Ramos (cell line): ENCODE measurements around the gene ARHGAP4.

Experiments
- in situ Hi-C: fragments of 300-500 bp; cut with MboI; formaldehyde crosslinking; loops from one replicate; pipeline ENCODE4 v1.14.3; 2022; ENCODE audit warnings: low sequenced_read_pairs; ENCODE audit not compliant: unreplicated experiment

ARHGAP4 gene

DNA sequence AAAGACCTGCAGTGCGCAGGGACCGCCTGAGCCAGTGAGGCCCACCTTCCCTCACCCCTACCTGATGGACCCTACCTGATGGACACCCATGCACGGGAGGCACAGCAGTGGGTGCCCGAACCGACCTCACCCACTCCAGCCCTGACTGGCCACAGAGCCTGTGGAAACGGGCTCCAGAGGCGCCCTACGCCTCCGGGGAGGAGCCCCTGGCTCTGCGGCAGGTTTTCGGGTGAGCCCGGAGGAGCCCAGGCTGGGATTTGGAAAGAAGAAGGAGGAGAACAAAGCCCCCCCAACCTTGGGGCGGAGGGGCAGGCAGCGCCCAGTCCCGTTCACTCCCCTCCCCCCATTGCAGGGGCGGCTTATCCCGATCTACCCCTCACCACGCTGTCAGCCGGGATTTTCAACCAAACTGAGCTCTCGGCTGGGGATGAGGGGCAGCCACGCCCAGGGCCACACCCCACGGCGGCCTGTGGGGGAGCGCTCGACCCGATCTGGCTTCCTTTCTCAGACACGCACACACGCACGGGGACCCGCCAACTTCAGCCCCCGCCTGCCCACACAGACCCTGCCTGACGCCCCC lies 40.8 kb downstream of the ARHGAP4 start:
- in situ Hi-C loops: no loop called here

GRCh38 chrX:153884590-153884989 lies 41.5 kb downstream of the ARHGAP4 start:
- in situ Hi-C loops: no loop called here

GRCh38 chrX:153884136-153884535 lies 41.9 kb downstream of the ARHGAP4 start:
- in situ Hi-C loops: no loop called here

- in situ Hi-C loops: no loop called here
Observed at GRCh38 chrX:153883163-153883843, 42.8 kb downstream of the ARHGAP4 start.

GRCh38 chrX:153882557-153882956 lies 43.5 kb downstream of the ARHGAP4 start:
- in situ Hi-C loops: no loop called here

GRCh38 chrX:153882086-153882498 lies 44.0 kb downstream of the ARHGAP4 start:
- in situ Hi-C loops: no loop called here

DNA sequence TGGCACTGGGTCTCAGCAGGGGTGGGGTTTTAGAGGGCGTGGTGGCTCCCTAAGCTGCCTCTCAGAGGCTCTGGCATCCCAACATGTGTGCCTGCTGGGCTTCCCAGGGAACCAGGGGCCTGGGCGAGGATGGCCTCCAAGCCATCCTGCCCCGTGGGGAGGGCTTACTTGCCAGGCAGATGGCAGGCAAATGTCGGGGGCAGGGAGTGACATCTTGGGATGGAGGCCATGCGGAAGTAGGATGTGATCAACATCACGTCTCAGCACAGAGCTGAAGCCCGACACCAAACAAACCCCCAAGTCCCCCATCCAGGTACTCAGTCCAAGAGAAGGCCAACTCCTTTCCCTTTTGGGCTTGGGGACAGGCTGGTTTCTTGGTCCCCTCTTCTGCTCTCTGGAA lies 44.8 kb downstream of the ARHGAP4 start:
- in situ Hi-C loops: no loop called here

DNA sequence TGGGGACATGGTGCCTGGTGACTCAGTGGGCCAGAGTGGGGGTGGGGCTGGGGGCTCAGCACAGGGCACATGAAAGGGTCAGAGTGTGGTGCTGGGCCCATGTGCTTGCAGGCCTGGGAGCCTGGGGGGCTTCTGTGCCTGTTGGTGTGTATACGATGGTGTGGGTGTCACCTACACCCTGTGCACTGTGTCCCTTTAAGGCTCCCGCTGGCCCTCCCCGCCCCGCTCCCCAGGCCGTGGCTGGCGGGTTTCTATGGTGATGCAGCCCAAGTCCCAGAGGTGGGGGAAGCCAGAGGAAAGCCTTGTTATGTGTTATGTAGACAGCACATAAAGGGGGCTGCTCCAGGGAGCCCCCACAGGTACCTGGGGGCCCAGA lies 45.6 kb downstream of the ARHGAP4 start:
- in situ Hi-C loops: no loop called here

GRCh38 chrX:153879741-153880439 lies 46.2 kb downstream of the ARHGAP4 start:
- in situ Hi-C loops: no loop called here

- in situ Hi-C loops: no loop called here
Observed at GRCh38 chrX:153878969-153879653, 47.0 kb downstream of the ARHGAP4 start.

DNA sequence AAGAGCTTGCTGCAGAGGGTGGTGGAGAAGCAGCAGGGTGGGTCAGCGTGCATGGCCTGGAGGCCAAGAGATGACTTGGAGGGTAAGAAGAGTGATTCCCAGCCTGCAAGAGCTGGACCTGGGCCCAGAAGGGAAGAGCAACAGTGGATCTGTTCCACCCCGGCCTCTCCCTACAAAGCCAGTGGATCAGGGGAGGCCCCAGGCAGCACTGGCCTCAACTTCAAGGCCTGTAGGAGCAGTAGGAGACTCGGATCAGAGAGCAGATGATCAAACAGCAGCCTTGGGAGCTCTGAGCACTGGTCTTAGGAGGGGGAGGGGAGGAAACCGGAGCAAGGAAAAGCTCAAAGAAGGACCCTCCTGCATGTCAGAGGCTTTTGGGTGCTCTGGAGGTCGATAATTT lies 47.7 kb downstream of the ARHGAP4 start:
- in situ Hi-C loops: no loop called here

GRCh38 chrX:153877571-153878261 lies 48.3 kb downstream of the ARHGAP4 start:
- in situ Hi-C loops: no loop called here

GRCh38 chrX:153876112-153876491 lies 50.0 kb downstream of the ARHGAP4 start:
- in situ Hi-C loops: no loop called here

- in situ Hi-C loops: no loop called here
Observed at GRCh38 chrX:153875391-153876111, 50.5 kb downstream of the ARHGAP4 start.

GRCh38 chrX:153874366-153875125 lies 51.5 kb downstream of the ARHGAP4 start:
- in situ Hi-C loops: no loop called here

DNA sequence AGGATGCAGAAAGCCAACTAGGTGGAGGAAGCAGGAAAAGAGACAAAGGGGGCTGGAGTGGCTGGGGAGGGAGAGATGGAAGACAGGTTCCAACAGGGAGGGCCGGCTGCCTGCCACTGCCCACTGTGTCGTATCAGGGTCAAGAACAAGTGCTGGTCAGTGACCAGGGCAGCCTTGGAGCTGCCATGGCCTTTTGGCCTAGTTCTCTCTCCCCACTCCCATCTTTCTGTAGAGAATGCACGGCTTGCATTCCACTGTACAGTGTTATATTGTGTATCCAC lies 52.0 kb downstream of the ARHGAP4 start:
- in situ Hi-C loops: no loop called here

DNA sequence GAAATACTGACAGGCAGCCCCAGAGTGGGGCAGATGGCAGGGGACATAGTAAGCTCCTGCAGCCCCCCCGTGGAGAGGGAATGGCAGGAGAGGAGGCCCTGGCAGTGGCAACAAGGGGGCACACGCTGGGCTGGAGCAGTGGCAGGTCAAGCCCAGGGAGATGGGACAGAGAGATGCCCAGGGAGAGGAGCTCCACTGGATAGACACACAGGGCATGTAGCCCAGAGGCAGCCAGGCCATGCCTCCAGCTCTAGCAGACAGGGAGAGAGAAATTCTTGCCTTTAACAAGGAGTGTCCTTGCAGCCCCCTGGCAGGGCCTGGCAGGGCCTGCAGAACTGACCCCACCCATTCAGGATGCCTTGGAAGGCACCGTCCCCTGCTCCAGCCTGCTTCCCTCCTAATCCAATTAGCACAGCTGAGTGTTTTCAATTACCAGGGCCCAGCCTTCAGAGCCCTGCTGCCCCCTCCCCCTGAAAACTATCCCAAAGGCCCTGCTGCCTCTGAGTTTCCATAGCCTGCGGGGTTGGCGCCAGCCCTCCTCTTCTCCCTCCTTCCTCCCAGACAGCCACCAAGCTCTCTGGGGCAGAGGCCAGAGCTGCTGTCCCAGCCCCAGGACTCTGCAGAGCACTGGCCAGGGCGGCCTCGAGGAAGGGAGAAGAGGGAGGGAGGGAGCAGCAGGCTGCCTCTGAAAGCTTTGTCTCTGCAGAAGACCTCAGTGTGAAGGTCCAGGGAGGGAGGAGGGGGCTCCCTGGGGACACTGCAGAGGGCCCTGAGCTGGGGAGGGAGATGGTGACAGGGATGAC lies 52.6 kb downstream of the ARHGAP4 start:
- in situ Hi-C loops: no loop called here

DNA sequence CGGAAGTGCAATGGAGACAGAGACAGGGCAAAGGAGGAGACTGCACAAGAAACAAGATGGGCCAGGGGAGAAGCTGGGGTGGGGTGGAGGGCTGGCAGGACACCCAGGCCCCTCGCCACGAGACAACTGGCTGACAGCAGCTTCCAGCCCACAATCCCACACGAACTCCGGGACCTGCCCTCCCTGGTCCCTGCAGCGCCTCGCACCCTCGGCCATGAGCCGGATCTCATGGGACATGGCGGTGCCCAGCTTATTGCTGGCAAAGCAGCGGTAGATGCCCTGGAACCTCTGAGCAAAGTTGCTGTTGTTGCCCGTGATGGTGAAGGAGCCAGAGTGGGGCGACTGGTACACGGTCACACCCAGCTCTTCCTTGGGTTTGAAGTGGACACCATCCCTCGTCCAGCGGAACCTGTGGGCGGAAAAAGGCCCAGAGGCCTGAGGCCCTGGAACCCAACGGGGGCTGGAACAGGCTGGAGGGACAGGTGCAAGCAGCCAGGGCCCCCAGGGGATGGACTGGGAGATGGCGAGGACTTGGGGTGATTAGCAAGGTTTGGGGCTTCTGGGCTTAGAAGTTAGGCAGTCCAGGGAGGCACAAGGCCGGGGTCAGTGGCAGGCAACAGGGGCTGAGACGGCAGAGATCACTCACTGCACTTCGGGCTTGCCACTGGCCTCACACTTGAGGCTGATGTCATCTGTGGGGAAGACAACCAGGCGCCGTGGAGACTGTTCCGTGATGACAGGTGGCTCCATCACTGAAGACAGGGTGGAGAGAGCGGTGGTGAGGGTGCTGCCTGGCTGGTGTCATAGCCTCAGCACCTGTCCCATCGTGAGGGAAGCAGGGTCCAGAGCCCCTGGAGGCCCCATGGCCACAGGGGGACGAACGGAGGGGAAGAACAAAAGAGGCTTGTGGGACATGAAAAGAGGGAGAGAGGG lies 53.9 kb downstream of the ARHGAP4 start:
- in situ Hi-C loops: no loop called here
